Ovary (tissue), 9 donors: Measurements from ENCODE around the gene LRIF1. TPM values are rescaled to one million over a fixed set of nuclear protein-coding genes. Genes with fewer than 3 reads are reported as not detected.

ENCODE experiments used
- DNase-seq, 5 donors: peaks; one replicate each; pipeline ENCODE4 v3.0.0-alpha.2; 2019 to 2020
- H3K27ac ChIP-seq, 2 donors: fragments of 200-600 bp; one replicate each; pipeline versions ENCODE4 v1.5.1 to v1.8.0; 2019 to 2022
- H3K27me3 ChIP-seq: fragments of 200-600 bp; one replicate; pipeline ENCODE4 v1.8.0; 2022
- H3K36me3 ChIP-seq: fragments of 200-600 bp; sonication (generic); one replicate; pipeline ENCODE4 v1.5.1; 2019
- H3K4me1 ChIP-seq: one replicate; pipeline ENCODE4 v1.8.1; 2013; ENCODE audit warnings: mild to moderate bottlenecking, moderate library complexity; ENCODE audit not compliant: insufficient read depth
- H3K4me3 ChIP-seq: fragments of 200-600 bp; sonication (generic); one replicate; pipeline ENCODE4 v1.5.1; 2017
- H3K9me3 ChIP-seq, 2 donors: fragments of 200-600 bp in 1 of 2; sonication (generic) in 1 of 2; one replicate each; pipeline versions ENCODE4 v1.5.1 to v1.8.1; 2013 to 2019; ENCODE audit warnings: mild to moderate bottlenecking in 1 of 2, moderate library complexity in 1 of 2
- CTCF ChIP-seq, 3 donors: fragments of 450-650 bp in 2 of 3; fragments of 200-600 bp in 1 of 3; IDR thresholded peaks; one replicate each; pipeline versions ENCODE4 v1.5.1 to v1.8.0; 2016 to 2022; ENCODE audit warnings: antibody characterized with exemption in 3 of 3, mild to moderate bottlenecking in 1 of 3
- EP300 ChIP-seq: sonication (generic); formaldehyde crosslinking; IDR thresholded peaks from one replicate; pipeline ENCODE4 v1.6.1; 2017; ENCODE audit warnings: antibody characterized with exemption
- POLR2A ChIP-seq: fragments of 450-650 bp; IDR thresholded peaks from one replicate; pipeline ENCODE4 v1.6.1; 2017; ENCODE audit warnings: antibody characterized with exemption, mild to moderate bottlenecking, moderate library complexity
- WGBS, 3 donors: extraction: QIAGEN DNeasy Blood & Tissue Kit in 1 of 3; methylation state at CpG; one replicate each; pipeline versions ENCODE4 v1.1.5 to v1.1.7; 2013 to 2017; 5-methylcytosine and 5-hydroxymethylcytosine counted together
- intact Hi-C, 4 donors: fragments of 100-400 bp; cut with DNase I; formaldehyde crosslinking; loops; one replicate each; pipeline versions ENCODE4 v1.11.0 to v1.15.1; 2022 to 2023
- polyA plus RNA-seq, 2 donors: library from polyadenylated mRNA; stranded (reverse); fragments of 200-250 nt in 1 of 2; fragments of 350-450 nt in 1 of 2; fragmentation: Illumina TruSeq in 1 of 2; extraction: RNeasy Lipid Tissue Mini Kit (QIAGEN cat#74804) in 1 of 2; gene quantifications; one replicate each; pipeline ENCODE4 v1.2.3, GENCODE V29; 2013 to 2014
- total RNA-seq, 7 donors: library from RNA; depleted of rRNA in 2 of 7; stranded (reverse); fragments of >200 nt in 2 of 7; fragmentation: NEBNext Ultra II Directional in 3 of 7; extraction: Animal tissue kit (Norgen Biotek cat#: 25700) in 3 of 7; gene quantifications; one replicate each; pipeline versions ENCODE4 v1.1.0 to v1.2.4, GENCODE V29; 2016 to 2023
- donor health status: DM: no; HTN: no; CAD: no; lungs with moderate emphysema.
- donor health status: DM: no; HTN: no; CAD: no.
- donor health status: Bipolar disorder and iron deficiency.
- donor health status: DM: yes; HTN: yes; CAD: no.
- donor health status: DM: no; HTN: no; CAD: no.
- donor health status: DM: yes; HTN: yes; CAD: no.

The LRIF1 gene
- total and polyA plus RNA-seq, 9 donors, result 7.2 to 25.6 (median 12.6) TPM

- no peak for DNase-seq
- Histone ChIP-seq H3K4me3 (no peak overlapping the region), H3K36me3 (no peaks in the 10 kb centered on the region), H3K27ac (no peak overlapping the region), H3K9me3 (peaks cover 0 to under 1% of the 10 kb centered on the region in 2 donors), H3K27me3 (no peaks in the 10 kb centered on the region), H3K4me1 (no peaks in the 10 kb centered on the region)
- TF ChIP-seq CTCF (IDR thresholded peaks at IDR 0.05) (no peak), EP300 (no peak), POLR2A (no peak)
- 89 to 94% (median 90%) methylated on average over 2 of the region's 2 CpGs for WGBS, 3 donors
- intact Hi-C loops, result no loop called here
These were observed 66.0 kb downstream of the LRIF1 start for GRCh38 chr1:110897681-110898080.

Other genes starting within 250 kb of the LRIF1 start
- gene CD53, start 90.8 kb downstream of the LRIF1 start, total RNA-seq, result 10 to 100 TPM in 3 of 7 donors, 1 to 10 TPM in 4; 6.3 to 23.5 (median 8.0) TPM
- 10 to 100 TPM in 1 of 2 donors, 1 to 10 TPM in 1; 7.4 to 57.1 TPM for gene CD53, start 90.8 kb downstream of the LRIF1 start, polyA plus RNA-seq
- 10 to 100 TPM; 27.2 to 51.8 (median 34.7) TPM for gene DRAM2, start 176.2 kb upstream of the LRIF1 start, total RNA-seq
- gene DRAM2, start 176.2 kb upstream of the LRIF1 start, polyA plus RNA-seq, result 10 to 100 TPM; 34.0 to 87.3 TPM
- 10 to 100 TPM; 27.8 to 37.1 (median 32.4) TPM for gene CEPT1, start 176.3 kb upstream of the LRIF1 start, total RNA-seq
- gene CEPT1, start 176.3 kb upstream of the LRIF1 start, polyA plus RNA-seq, result 10 to 100 TPM; 16.4 to 40.3 TPM
- 10 to 100 TPM in 3 of 7 donors, 1 to 10 TPM in 4; 6.2 to 19.0 (median 9.5) TPM for gene DENND2D, start 236.7 kb upstream of the LRIF1 start, total RNA-seq
- gene DENND2D, start 236.7 kb upstream of the LRIF1 start, polyA plus RNA-seq, result 10 to 100 TPM in 1 of 2 donors, 1 to 10 TPM in 1; 2.5 to 18.3 TPM